ENCODE measurements around the gene SSH3.

GRCh38 chr11:67345920-67346819 is 42.8 kb downstream of the SSH3 start:
- TF ChIP-seq ZNF70 (CRISPR knock-in tag; IDR thresholded peaks at IDR 0.05), result no peak
- TF ChIP-seq ZC3H10 (CRISPR knock-in tag; IDR thresholded peaks at IDR 0.05), result no peak
- no peak for TF ChIP-seq CREB5 (CRISPR knock-in tag; IDR thresholded peaks at IDR 0.05; ENCODE audit: low read depth)
- no peak for TF ChIP-seq PATZ1 (CRISPR knock-in tag; IDR thresholded peaks at IDR 0.05; ENCODE audit: borderline replicate concordance)
- no peak for TF ChIP-seq ESRRG (CRISPR knock-in tag; IDR thresholded peaks at IDR 0.05)
- TF ChIP-seq, protein P1, sequence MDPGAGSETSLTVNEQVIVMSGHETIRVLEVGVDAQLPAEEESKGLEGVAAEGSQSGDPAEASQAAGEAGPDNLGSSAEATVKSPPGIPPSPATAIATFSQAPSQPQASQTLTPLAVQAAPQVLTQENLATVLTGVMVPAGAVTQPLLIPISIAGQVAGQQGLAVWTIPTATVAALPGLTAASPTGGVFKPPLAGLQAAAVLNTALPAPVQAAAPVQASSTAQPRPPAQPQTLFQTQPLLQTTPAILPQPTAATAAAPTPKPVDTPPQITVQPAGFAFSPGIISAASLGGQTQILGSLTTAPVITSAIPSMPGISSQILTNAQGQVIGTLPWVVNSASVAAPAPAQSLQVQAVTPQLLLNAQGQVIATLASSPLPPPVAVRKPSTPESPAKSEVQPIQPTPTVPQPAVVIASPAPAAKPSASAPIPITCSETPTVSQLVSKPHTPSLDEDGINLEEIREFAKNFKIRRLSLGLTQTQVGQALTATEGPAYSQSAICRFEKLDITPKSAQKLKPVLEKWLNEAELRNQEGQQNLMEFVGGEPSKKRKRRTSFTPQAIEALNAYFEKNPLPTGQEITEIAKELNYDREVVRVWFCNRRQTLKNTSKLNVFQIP (CRISPR knock-in tag; IDR thresholded peaks at IDR 0.05; ENCODE audit: borderline replicate concordance, low read depth), result no peak
- no peak for TF ChIP-seq ZNF8 (CRISPR knock-in tag; IDR thresholded peaks at IDR 0.05)
- TF ChIP-seq ISL1 (CRISPR knock-in tag; IDR thresholded peaks at IDR 0.05), result no peak
- TF ChIP-seq, protein P2, sequence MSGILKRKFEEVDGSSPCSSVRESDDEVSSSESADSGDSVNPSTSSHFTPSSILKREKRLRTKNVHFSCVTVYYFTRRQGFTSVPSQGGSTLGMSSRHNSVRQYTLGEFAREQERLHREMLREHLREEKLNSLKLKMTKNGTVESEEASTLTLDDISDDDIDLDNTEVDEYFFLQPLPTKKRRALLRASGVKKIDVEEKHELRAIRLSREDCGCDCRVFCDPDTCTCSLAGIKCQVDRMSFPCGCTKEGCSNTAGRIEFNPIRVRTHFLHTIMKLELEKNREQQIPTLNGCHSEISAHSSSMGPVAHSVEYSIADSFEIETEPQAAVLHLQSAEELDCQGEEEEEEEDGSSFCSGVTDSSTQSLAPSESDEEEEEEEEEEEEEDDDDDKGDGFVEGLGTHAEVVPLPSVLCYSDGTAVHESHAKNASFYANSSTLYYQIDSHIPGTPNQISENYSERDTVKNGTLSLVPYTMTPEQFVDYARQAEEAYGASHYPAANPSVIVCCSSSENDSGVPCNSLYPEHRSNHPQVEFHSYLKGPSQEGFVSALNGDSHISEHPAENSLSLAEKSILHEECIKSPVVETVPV (CRISPR knock-in tag; IDR thresholded peaks at IDR 0.05), result no peak
- no peak for TF ChIP-seq ZFP30 (CRISPR knock-in tag; IDR thresholded peaks at IDR 0.05)
- TF ChIP-seq TOX (CRISPR knock-in tag; IDR thresholded peaks at IDR 0.05; ENCODE audit: borderline replicate concordance), result no peak
- no peak for TF ChIP-seq SNAI2 (CRISPR knock-in tag; IDR thresholded peaks at IDR 0.05)
- TF ChIP-seq RARB (CRISPR knock-in tag; IDR thresholded peaks at IDR 0.05), result no peak
